BE2C (cell line): ENCODE measurements around the gene MMP15.
"Not testable (repeated sequence)": the region's sequence is repeated elsewhere in the genome, so short reads cannot be mapped to it uniquely, and the experiment has no call there.

ENCODE experiments used
- DNase-seq: peaks from one replicate; pipeline ENCODE4 v3.0.0-alpha.2; 2020
- H3K27me3 ChIP-seq: fragments of 250-450 bp; sonication (Bioruptor Pico); 2 replicates; pipeline ENCODE4 v1.5.1; 2020; ENCODE audit warnings: mild to moderate bottlenecking
- H3K36me3 ChIP-seq: fragments of 250-450 bp; sonication (Bioruptor Pico); 2 replicates; pipeline ENCODE4 v1.5.1; 2020; ENCODE audit warnings: mild to moderate bottlenecking
- H3K4me1 ChIP-seq: fragments of 250-450 bp; sonication (Bioruptor Pico); 2 replicates; pipeline ENCODE4 v1.5.1; 2020
- H3K4me3 ChIP-seq: 2 replicates; pipeline ENCODE4 v1.5.1; 2011; ENCODE audit warnings: low read depth, low read length
- H3K9me3 ChIP-seq: fragments of 250-450 bp; sonication (Bioruptor Pico); 2 replicates; pipeline ENCODE4 v1.5.1; 2020
- CTCF ChIP-seq: IDR thresholded peaks from 2 replicates; pipeline ENCODE4 v1.5.1; 2012; ENCODE audit warnings: mild to moderate bottlenecking, low read depth, low read length

Gene MMP15

GRCh38 chr16:58062821-58063220 lies 37.3 kb downstream of the MMP15 start:
- H3K4me1 ChIP-seq, result no peaks in the 10 kb centered on the region
- no peak overlapping the region for H3K4me3 ChIP-seq
- H3K27me3 ChIP-seq, result no peaks in the 10 kb centered on the region
- no peaks in the 10 kb centered on the region for H3K36me3 ChIP-seq
- no peak for DNase-seq
- no peak for TF ChIP-seq CTCF
- H3K9me3 ChIP-seq, result no peaks in the 10 kb centered on the region

- no peak for DNase-seq
- no peaks in the 10 kb centered on the region for H3K4me1 ChIP-seq
- no peak for TF ChIP-seq CTCF
- H3K9me3 ChIP-seq, result no peaks in the 10 kb centered on the region
- H3K27me3 ChIP-seq, result no peaks in the 10 kb centered on the region
- no peaks in the 10 kb centered on the region for H3K36me3 ChIP-seq
- no peak overlapping the region for H3K4me3 ChIP-seq
Measured at GRCh38 chr16:58063377-58064076, 38.0 kb downstream of the MMP15 start.

DNA sequence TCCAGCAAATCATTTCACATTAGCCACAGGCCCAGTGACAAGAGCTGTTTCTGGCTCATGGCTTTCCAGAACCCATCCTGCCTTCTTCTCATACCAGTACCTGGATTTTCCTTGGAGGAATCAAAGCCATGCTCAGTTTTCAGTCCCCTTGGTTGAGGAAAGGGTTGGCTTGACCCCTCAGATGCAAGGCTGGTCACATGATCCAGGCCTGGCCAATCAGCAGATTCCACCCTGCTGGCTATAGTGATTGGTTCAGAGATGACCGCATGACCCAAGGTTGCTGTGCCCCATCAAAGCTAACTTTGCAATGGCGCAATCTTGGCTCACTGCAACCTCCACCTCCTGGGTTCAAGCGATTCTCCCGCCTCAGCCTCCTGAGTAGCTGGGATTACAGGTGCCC lies 45.0 kb downstream of the MMP15 start:
- no peak for DNase-seq
- H3K4me1 ChIP-seq, result no peaks in the 10 kb centered on the region; the same call in 1 of the 2 replicates
- no peak for TF ChIP-seq CTCF
- no peaks in the 10 kb centered on the region for H3K36me3 ChIP-seq
- no peaks in the 10 kb centered on the region for H3K9me3 ChIP-seq
- no peak overlapping the region for H3K4me3 ChIP-seq
- no peaks in the 10 kb centered on the region for H3K27me3 ChIP-seq

DNA sequence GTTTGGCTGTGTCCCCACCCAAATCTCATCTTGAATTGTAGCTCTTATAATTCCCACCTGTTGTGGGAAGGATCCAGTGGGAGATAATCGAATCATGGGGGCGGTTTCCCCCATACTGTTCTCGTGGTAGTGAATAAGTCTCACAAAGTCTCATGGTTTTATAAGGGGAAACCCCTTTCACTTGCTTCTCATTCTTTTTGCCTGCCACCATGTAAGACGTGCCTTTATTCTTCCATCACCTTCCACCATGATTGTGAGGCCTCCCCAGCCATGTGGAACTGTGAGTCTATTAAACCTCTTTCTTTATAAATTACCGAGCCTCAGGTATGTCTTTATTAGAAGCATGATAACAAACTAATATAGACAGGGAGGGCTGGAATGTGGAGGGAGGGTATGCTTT lies 46.6 kb downstream of the MMP15 start:
- not testable (repeated sequence) for H3K4me1 ChIP-seq, DNase-seq, H3K9me3 ChIP-seq, H3K27me3 ChIP-seq, H3K4me3 ChIP-seq, H3K36me3 ChIP-seq

GRCh38 chr16:58073086-58073485 lies 47.5 kb downstream of the MMP15 start:
- not testable (repeated sequence) for H3K36me3 ChIP-seq, H3K27me3 ChIP-seq, H3K4me3 ChIP-seq, H3K9me3 ChIP-seq, H3K4me1 ChIP-seq, DNase-seq

DNA sequence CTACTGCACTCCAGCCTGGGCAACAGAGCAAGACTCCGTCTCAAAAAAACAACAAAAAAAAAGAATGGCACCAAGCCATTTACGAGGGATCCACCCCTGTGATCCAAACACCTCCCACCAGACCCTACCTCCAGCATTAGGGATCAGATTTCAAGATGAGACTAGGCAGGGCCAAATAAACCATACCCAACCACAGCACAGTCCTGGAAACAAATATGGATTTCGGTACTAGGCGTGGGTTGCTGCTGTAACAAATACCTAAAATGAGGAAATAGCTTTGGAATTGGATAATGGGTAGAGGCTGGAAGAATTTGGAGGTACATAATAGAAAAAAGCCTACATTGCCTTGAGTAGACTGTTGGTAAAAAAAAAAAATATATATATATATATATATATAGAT lies 49.1 kb downstream of the MMP15 start:
- no peak for DNase-seq
- no peaks in the 10 kb centered on the region for H3K36me3 ChIP-seq
- H3K27me3 ChIP-seq, result no peaks in the 10 kb centered on the region
- H3K9me3 ChIP-seq, result no peaks in the 10 kb centered on the region; the same call in 1 of the 2 replicates
- no peak for TF ChIP-seq CTCF
- H3K4me1 ChIP-seq, result no peaks in the 10 kb centered on the region; the same call in 1 of the 2 replicates
- no peak overlapping the region for H3K4me3 ChIP-seq

- no peaks in the 10 kb centered on the region for H3K36me3 ChIP-seq
- DNase-seq, result no peak
- no peaks in the 10 kb centered on the region for H3K27me3 ChIP-seq
- no peak overlapping the region for H3K4me3 ChIP-seq
- no peak for TF ChIP-seq CTCF
- no peaks in the 10 kb centered on the region; the same call in 1 of the 2 replicates for H3K9me3 ChIP-seq
- no peaks in the 10 kb centered on the region for H3K4me1 ChIP-seq
Measured at GRCh38 chr16:58076514-58076913, 51.0 kb downstream of the MMP15 start.
